Lung (tissue), 12 donors: ENCODE measurements around the gene GRIK2. TPM values are rescaled to one million over a fixed set of nuclear protein-coding genes. Genes with fewer than 3 reads are reported as not detected.

Experiments
- ATAC-seq: fragments of 200-7000 bp; cut with Tn5 transposase; one replicate; pipeline ENCODE4 v1.9.1; 2020; ENCODE audit warnings: moderate number of reproducible peaks; ENCODE audit not compliant: insufficient read depth, low FRiP score
- DNase-seq, 3 donors: peaks; one replicate each; pipeline ENCODE4 v3.0.0-alpha.2; 2013 to 2017
- H3K27ac ChIP-seq, 2 donors: one replicate each; pipeline ENCODE4 v1.5.1; 2013; ENCODE audit warnings: mild to moderate bottlenecking in 2 of 2, moderate library complexity in 2 of 2, control low read depth in 1 of 2, inconsistent platforms in 1 of 2, low read depth in 1 of 2, low read length in 1 of 2
- H3K27me3 ChIP-seq, 3 donors: one replicate each; pipeline ENCODE4 v1.5.1; 2013; ENCODE audit warnings: low read length in 2 of 3; ENCODE audit not compliant: control insufficient read depth in 3 of 3, insufficient read depth in 3 of 3
- H3K36me3 ChIP-seq, 4 donors: one replicate each; pipeline ENCODE4 v1.5.1; 2013; ENCODE audit warnings: low read length in 4 of 4, mild to moderate bottlenecking in 1 of 4, moderate library complexity in 1 of 4; ENCODE audit not compliant: control insufficient read depth in 4 of 4, insufficient read depth in 4 of 4
- H3K4me1 ChIP-seq, 5 donors: one replicate each; pipeline ENCODE4 v1.5.1; 2013; ENCODE audit warnings: low read length in 5 of 5, mild to moderate bottlenecking in 2 of 5, moderate library complexity in 1 of 5; ENCODE audit not compliant: control insufficient read depth in 5 of 5, insufficient read depth in 5 of 5
- H3K4me3 ChIP-seq: one replicate; pipeline ENCODE4 v1.5.1; 2013; ENCODE audit warnings: mild to moderate bottlenecking, control low read depth, moderate library complexity
- H3K9ac ChIP-seq, 2 donors: one replicate each; pipeline ENCODE4 v1.5.1; 2013; ENCODE audit warnings: low read length in 2 of 2, control low read depth in 1 of 2; ENCODE audit not compliant: insufficient read depth in 1 of 2
- H3K9me3 ChIP-seq, 4 donors: one replicate each; pipeline ENCODE4 v1.5.1; 2013; ENCODE audit warnings: low read length in 3 of 4, mild to moderate bottlenecking in 1 of 4, moderate library complexity in 1 of 4; ENCODE audit not compliant: control insufficient read depth in 4 of 4, insufficient read depth in 3 of 4
- CTCF ChIP-seq: IDR thresholded peaks from 2 replicates; pipeline ENCODE4 v1.5.1; 2012; ENCODE audit warnings: mild to moderate bottlenecking; ENCODE audit errors: control extremely low read depth, extremely low read depth
- WGBS, 2 donors: extraction: QIAGEN DNeasy Blood & Tissue Kit; methylation state at CpG; one replicate each; pipeline ENCODE4 v1.1.7; 2013; 5-methylcytosine and 5-hydroxymethylcytosine counted together
- polyA plus RNA-seq, 2 donors: library from polyadenylated mRNA; stranded (reverse); fragments of 200-250 nt; gene quantifications; one replicate each; pipeline ENCODE4 v1.2.1, GENCODE V29; 2013
- total RNA-seq, 2 donors: library from RNA; depleted of rRNA in 1 of 2; stranded (reverse); fragments of >200 nt in 1 of 2; gene quantifications; one replicate each; pipeline ENCODE4 v1.2.1, GENCODE V29; 2014 to 2021
- donor health status: control.
- donor health status: control.
- donor health status: Bipolar disorder and iron deficiency.
- donor health status: healthy.
- donor health status: DM: yes; HTN: yes; CAD: no.

The GRIK2 gene
- total and polyA plus RNA-seq, 4 donors = 0.09 to 5.1 (median 0.67) TPM

DNA sequence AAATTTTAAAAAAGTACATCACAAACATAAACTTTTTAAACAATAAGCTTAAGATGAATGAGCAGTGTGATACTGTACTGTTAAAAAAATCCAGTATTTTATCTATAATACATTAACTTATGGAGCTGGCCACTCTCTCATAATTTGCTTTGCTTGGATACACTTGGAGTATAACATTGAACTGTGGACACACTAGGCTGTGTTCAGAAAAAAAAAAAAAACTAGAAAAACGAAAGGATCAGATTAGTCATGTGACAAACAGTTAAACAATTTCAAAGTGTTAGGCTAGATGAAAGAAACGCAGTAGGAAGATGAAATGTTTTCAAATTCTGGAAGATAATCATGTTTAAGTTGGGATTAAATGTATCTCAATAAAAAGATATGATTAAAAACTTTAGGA, 220.0 kb downstream of the GRIK2 start:
- no peak for TF ChIP-seq CTCF
- Histone ChIP-seq H3K27me3 (peaks cover 0 to 3% (median 0%) of the 10 kb centered on the region in 3 donors), H3K36me3 (no peaks in the 10 kb centered on the region), H3K4me3 (no peak overlapping the region), H3K27ac (no peak overlapping the region), H3K9ac (no peak overlapping the region), H3K9me3 (no peaks in the 10 kb centered on the region), H3K4me1 (no peaks in the 10 kb centered on the region)
- ATAC-seq (no peak), DNase-seq (no peak)
- WGBS, 2 donors = 58 to 73% methylated on average over 2 of the region's 2 CpGs

- DNase-seq (no peak), ATAC-seq (no peak)
- no peak overlapping the region for H3K4me3 ChIP-seq
- H3K4me1 ChIP-seq = no peaks in the 10 kb centered on the region
- no peaks in the 10 kb centered on the region for H3K36me3 ChIP-seq
- no peaks in the 10 kb centered on the region for H3K9me3 ChIP-seq
- H3K27ac ChIP-seq = no peak overlapping the region
- no peak for TF ChIP-seq CTCF
- 35 to 38% methylated on average over 1 of the region's 1 CpG for WGBS, 2 donors
- H3K9ac ChIP-seq = no peak overlapping the region
- H3K27me3 ChIP-seq = peaks cover 0 to 3% (median 0%) of the 10 kb centered on the region in 3 donors
Observed at GRCh38 chr6:101614774-101615173, 221.3 kb downstream of the GRIK2 start.

GRCh38 chr6:101626269-101626668, 232.8 kb downstream of the GRIK2 start:
- no peak for DNase-seq
- TF ChIP-seq CTCF = no peak
- 69 to 82% methylated on average over 6 of the region's 6 CpGs for WGBS, 2 donors
- H3K9ac ChIP-seq = no peak overlapping the region
- no peaks in the 10 kb centered on the region for H3K36me3 ChIP-seq
- no peak overlapping the region for H3K27ac ChIP-seq
- no peak for ATAC-seq
- H3K4me1 ChIP-seq = no peaks in the 10 kb centered on the region
- H3K27me3 ChIP-seq = no peaks in the 10 kb centered on the region
- H3K9me3 ChIP-seq = no peaks in the 10 kb centered on the region
- H3K4me3 ChIP-seq = no peak overlapping the region

DNA sequence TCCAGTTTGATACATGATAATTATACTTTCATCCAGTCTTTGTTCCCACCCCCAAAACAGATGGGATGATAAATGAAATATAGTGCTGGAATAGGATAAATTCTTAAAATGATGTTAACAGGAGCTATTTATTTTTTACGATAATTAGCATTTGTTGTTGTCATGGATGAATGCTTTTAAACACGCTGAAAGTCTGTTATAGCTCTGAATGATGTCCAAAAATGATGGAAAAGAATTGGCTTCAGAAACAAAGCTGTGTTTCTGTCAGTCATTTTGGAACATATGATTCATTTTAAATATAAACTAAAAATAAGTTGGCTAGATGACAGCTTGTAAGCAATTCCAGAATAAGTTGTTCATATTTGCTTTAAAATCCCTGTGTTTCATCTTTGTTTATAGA, 237.4 kb downstream of the GRIK2 start:
- Histone ChIP-seq H3K9me3 (no peaks in the 10 kb centered on the region), H3K4me3 (no peak overlapping the region), H3K27ac (no peak overlapping the region), H3K9ac (no peak overlapping the region), H3K27me3 (no peaks in the 10 kb centered on the region), H3K36me3 (no peaks in the 10 kb centered on the region), H3K4me1 (no peaks in the 10 kb centered on the region)
- no peak for TF ChIP-seq CTCF
- DNase-seq (peak in 2 of 3 donors; percentile 1 to 39), ATAC-seq (no peak)
- WGBS, 2 donors = 64 to 72% methylated on average over 2 of the region's 2 CpGs
